Measurements from ENCODE around the gene KIAA0232.
"Not testable (repeated sequence)": the region's sequence is repeated elsewhere in the genome, so short reads cannot be mapped to it uniquely, and the experiment has no call there.

The KIAA0232 gene

DNA sequence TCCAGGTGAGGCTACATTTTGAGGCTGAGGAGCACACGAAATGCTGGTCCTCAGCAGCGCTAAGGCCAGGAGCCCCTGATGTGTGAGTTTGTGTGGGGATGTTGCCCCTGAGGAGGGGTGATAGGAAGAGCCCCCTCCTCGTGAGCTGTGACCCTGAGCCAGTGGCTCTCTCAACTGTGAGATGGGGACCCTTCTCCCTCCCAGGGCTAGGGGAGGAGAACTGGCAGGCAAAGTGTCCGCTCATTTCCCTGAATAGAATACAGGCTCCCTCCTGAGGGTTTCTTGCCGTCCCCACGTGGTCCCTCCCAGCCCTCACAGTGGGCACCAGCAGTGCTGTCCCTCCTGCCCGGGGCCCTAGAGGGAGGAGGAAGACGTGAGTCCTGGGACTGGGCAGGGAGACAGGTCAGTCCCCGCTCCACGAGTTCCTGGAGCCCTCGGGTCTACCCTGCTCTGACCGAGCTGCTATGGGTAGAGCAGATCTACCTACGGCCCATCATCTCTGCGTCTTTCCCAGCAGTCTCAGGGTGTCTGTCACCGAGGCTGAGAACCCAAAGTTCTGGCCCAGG is 106.1 kb downstream of the KIAA0232 start:
- DNase-seq, result no peak
- TF ChIP-seq GATA1 (IDR thresholded peaks at IDR 0.05; ENCODE audit: low read depth, low read length) (no peak), POLR2A (IDR thresholded peaks at IDR 0.05; ENCODE audit: low read length) (no peak)

DNA sequence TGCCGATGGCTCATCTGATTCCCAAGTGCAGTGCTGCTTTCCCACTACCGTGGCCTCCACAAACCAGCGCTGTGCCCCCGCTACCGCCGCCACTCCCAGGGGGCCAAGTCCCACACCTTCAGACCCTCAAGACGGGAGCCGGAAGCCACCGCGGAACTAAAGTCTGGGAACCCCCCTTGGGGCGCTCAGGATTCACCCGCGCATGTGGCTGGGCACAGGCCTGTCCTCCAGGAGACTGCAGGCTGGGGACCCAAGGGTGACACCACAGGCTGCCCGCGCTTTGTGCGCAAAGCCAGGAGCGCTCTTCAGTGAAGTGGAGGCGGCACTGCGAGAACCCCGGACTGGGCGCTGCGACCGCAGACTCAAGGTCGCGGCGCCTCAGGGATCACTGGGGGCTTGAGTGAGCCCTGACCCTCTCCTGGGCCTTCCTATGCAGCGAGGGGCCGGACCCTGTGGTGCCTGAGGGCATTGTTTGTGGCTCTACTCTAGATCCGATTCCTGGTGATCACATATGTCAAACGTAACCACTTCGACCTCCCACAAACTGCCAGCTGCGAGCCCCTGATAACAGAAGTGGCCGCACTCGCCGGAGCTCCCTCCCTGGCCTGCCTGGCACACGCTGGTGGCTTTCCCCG is 106.7 kb downstream of the KIAA0232 start:
- DNase-seq, result peak; percentile 47 to 82
- TF ChIP-seq POLR2A (IDR thresholded peaks at IDR 0.05; ENCODE audit: low read length) (no peak), GATA1 (IDR thresholded peaks at IDR 0.05; ENCODE audit: low read depth, low read length) (no peak)

DNA sequence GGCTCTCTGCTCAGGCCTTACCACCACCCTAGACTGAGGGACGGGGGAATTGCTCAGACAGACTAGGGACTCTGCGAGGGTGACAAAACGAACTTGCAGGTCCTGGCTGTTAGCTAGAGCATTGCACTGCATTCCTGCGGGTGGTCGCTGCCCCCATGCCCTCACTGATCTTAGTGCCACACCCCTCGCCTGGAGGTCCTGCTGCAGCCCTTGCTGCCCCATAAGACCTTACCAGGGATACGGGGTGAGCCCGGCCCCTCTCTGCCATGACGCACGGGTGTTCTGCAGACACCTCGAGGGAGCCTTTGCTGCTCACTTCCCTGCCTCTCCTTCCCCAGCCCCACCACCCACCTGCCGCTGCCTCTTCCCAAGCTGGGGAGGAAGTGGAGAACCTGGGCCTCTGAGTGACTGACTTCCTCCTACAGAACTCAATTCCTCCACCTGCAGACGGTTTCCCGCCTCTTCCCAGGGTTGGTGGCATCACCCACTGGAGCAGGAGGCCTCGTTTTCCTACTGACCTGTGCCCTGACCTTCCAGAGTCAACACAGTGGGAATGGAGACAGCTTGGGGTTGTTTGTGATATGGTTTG is 107.3 kb downstream of the KIAA0232 start:
- DNase-seq, result no peak
- no peak for TF ChIP-seq GATA1 (IDR thresholded peaks at IDR 0.05; ENCODE audit: low read depth, low read length)
- TF ChIP-seq POLR2A (IDR thresholded peaks at IDR 0.05; ENCODE audit: low read length), result peak; percentile 41

DNA sequence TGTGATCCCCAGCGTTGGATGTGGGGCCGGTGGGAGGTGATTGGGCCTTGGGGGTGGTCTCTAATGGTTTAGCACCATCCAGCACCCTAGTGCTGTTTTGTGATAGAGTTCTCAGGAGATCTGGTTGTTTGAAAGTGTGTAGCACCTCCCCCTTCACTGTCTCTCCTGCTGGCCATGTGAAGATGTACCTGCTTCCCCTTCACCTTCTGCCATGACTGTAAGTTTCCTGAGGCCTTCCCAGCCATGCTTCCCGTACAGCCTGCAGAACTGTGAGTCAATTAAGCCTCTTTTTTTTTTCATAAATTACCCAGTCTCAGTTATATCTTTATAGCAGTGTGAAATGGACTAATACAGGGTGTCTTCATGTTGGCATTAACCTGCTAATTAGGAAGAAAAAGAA is 107.8 kb downstream of the KIAA0232 start:
- DNase-seq, result peak in 1 of 2 experiments; percentile 28
- TF ChIP-seq GATA1 (IDR thresholded peaks at IDR 0.05; ENCODE audit: low read depth, low read length), result no peak
- no peak for TF ChIP-seq POLR2A (IDR thresholded peaks at IDR 0.05; ENCODE audit: low read length)

DNA sequence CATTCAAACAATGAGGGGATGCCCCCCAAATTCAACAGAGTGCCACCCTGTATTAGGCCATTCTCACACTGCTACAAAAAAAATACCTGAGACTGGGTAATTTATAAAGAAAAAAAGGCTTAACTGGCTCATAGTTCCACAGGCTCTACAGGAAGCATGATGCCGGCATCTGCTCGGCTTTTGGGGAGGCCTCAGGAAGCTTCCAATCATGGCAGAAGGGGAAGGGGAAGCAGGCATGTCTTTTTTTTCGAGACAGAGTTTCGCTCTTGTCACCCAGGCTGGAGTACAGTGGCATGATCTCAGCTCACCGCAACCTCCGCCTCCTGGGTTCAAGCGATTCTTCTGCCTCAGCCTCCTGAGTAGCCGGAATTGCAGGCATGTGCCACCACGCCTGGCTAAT is 108.4 kb downstream of the KIAA0232 start:
- not testable (repeated sequence) for DNase-seq

DNA sequence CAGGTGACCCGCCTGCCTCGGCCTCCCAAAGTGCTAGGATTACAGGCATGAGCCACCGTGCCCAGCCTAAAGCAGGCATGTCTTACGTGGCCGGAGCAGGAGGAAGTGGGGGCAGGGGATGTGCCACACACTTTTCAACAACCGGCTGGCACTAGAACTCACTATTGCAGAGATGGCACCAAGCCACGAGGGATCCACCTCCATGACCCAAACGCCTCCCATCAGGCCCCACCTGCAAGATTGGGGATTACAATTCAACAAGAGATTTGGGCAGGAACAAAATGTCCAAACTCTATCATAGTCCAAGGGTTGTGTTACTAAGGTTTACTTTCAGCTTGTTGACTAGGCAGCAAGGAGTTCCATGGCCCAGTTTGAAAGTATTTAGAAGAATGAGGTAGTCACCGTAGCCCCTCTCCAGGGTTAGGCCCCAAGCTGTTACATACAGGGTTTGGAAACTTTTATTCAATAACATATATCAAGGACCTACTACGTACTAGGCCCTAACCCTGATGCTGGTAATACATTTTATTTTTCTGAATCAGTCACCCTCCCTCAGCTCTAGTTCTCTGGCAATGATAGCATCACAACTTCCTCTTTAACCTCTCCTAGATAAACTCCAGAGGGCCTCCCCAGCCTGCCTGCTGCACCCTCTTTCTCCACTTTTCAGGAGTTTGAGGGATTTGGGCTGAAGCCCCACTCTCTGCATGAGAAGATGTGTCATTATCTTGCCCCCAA is 109.1 kb downstream of the KIAA0232 start:
- DNase-seq, result no peak
- TF ChIP-seq POLR2A (IDR thresholded peaks at IDR 0.05; ENCODE audit: low read length) (no peak), GATA1 (IDR thresholded peaks at IDR 0.05; ENCODE audit: low read depth, low read length) (no peak)

DNA sequence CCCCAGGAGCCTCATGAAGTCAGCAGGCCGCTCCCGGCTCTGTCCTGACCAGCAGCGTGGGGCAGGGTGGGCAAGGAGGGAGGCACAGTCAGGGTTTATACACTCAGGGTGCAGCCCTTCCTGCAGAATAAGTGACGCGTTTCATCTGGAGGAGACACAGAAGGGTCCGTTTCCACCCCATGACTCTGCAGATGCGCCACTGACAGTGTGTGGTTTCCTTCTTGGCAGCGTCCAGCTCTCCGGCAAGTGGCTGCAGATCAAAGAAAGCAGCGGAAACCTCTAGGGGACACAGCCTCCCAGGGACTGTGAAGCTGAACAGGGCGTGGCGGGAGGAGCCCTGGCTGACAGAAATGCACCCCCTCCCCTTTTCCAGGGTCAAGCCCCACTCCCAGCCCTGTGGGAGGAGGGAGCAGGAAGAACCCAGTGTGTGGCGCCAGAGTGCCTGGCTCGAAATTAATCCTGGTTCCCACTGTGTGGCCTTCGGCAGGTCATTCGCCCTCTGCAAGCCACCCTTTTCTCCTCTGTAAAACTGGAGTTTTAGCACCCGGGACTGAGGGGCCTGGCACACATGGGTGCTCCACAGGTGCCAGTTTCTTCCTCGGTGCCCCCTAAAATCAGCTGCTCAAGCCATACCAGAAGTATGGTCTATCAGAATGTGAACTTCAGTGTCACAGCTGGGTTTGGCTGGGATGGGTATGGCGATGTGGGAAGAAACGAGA is 109.8 kb downstream of the KIAA0232 start:
- DNase-seq, result peak; percentile 89

DNA sequence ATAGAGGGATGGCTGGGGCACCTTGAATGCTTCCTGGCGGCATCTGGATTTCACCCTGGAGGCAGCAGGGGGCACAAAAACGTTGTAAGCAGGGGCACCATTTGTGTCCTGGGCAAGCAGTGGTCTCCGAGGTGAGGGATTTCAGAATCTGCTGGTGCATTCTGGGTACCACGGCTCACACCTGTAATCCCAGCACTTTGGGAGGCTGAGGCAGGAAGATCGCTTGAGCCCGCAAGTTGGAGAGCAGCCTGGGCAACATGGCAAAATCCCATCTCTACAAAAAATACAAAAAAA is 110.3 kb downstream of the KIAA0232 start:
- no peak for DNase-seq
- TF ChIP-seq GATA1 (IDR thresholded peaks at IDR 0.05; ENCODE audit: low read depth, low read length) (no peak), POLR2A (IDR thresholded peaks at IDR 0.05; ENCODE audit: low read length) (no peak)

More for the DNA sequence above, 109.8 kb downstream of the KIAA0232 start:
- no peak for TF ChIP-seq GATA1 (IDR thresholded peaks at IDR 0.05; ENCODE audit: low read depth, low read length)
- TF ChIP-seq POLR2A (IDR thresholded peaks at IDR 0.05; ENCODE audit: low read length), result peak; percentile 66

DNA sequence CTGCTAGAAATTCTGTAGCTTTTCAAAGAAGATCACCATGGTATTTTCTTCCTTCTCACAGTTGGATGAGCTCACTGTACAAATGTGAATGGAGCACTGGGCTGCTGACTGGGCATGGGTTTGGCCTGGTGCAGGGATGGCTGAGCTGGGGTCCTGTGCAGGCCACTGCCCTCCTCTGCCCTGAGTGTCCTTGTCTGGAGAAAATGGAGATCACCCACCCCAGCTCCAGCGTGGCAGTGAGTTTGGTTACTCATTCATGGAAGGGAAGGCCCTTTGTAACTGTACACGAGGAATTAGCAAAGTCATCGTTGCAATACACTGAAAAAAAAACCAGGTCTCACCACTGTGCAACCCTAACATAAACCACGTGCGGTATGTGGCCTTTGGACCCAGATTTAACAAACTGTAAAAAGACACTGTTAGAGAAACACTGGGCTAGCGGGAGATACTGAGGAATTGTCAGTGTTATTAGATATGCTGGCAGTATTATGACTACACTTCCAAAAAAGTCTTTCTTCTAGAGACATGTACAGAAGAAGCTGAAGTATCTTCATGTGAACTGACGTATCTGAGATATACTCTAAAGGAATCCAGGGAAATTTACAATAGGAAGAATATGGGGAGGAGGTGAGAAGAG is 111.0 kb downstream of the KIAA0232 start:
- DNase-seq, result peak; percentile 59 to 77
- no peak for TF ChIP-seq POLR2A (IDR thresholded peaks at IDR 0.05; ENCODE audit: low read length)
- no peak for TF ChIP-seq GATA1 (IDR thresholded peaks at IDR 0.05; ENCODE audit: low read depth, low read length)

DNA sequence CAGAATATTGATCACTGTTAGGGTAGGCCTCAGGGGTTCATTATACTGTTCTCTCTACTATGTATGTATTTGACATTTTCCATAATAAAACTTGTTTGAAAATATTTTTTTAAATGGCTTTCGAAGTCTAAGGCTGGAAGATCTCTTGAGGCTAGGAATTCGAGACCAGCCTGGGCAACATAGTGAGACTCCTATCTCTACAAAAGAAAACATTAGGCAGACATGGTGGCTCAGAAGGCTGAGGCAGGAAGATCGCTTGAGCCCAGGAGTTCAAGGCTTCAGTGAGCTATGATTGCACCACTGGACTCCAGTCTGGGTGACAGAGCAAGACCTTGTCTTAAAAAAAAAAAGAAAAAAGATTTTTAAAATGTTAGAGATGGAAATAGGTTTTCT is 111.6 kb downstream of the KIAA0232 start:
- DNase-seq, result no peak
- TF ChIP-seq GATA1 (IDR thresholded peaks at IDR 0.05; ENCODE audit: low read depth, low read length), result no peak
- TF ChIP-seq POLR2A (IDR thresholded peaks at IDR 0.05; ENCODE audit: low read length), result no peak

DNA sequence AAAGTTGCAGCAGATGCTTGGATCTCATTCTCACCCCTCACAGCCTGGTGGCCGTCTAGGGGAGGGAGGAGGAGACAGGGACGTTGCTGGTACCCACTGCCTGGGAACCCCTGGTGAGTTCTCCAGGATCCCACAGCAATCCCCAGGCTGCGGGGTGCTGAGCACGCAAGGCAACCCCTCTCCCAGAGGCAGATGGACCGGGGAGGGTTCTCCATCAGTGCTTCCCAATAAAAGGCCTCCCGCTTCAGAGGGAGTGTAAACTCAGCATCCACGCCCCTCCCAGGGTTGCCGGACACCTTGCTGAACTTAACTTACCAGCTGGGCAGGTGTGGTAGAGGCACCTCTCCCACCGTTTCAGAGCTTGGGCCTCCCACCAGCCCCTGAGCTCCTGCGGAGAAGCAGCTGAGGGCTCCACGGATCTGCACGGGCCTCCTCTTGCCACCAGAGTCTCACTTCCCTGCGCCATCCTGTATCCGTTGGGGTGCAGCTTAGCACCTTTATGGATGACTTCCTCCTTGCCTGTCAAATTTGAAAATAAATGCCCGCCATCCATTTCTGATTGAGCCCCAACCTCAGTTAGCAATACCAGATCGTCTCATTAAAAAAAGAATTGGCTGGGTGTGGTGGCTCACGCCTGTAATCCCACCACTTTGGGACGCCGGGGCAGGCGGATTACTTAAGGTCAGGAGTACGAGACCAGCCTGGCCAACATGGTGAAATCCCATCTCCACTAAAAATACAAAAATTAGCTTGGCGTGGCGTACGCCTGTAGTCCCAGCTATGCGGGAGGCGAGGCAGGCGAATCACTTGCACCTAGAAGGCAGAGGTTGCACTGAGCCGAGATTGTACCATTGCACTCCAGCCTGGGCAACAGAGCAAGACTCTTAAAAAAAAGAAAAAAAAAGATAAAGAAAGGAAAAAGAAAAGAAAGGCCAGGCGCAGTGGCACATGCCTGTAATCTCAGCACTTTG is 112.3 kb downstream of the KIAA0232 start:
- DNase-seq, result no peak
- no peak for TF ChIP-seq GATA1 (IDR thresholded peaks at IDR 0.05; ENCODE audit: low read depth, low read length)

DNA sequence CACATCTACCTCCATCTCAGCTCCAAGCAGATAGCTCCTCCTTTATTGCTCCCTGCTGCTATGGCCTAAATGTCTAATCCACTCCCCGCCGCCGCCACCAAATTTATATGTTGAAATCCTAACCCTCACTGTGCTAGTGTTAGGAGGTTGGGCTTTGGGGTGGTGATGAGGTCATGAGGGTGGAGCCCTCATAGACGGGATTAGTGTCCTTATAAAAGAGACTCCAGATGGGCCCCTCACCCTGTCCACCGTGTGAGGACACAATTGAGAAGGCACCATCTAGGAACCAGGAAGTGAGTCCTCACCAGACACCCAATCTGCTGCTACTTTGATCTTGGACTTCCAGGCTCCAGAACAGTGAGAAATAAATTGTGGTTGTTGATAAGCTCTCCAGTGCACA is 113.5 kb downstream of the KIAA0232 start:
- no peak for DNase-seq
- TF ChIP-seq GATA1 (IDR thresholded peaks at IDR 0.05; ENCODE audit: low read depth, low read length) (no peak), POLR2A (IDR thresholded peaks at IDR 0.05; ENCODE audit: low read length) (no peak)

DNA sequence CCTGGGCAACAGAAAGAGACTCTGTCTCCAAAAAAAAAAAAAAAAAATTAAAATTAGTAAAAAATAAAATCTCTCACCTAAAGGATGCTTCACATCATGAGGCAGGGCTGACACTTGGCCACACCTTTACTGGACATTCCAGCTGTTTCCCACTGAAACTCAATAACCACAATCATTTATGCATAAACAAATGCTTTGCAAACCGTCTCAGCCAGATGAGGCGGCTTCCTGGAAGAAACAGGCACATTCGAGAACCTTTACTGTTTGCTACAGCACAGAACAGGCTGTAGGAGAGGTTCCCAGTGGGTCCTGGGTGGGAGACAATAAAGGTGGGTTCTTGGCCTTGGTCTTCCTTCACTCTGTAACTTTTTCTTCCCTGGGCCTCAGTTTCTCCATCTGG is 116.2 kb downstream of the KIAA0232 start:
- DNase-seq, result no peak
- TF ChIP-seq POLR2A (IDR thresholded peaks at IDR 0.05; ENCODE audit: low read length) (no peak), GATA1 (IDR thresholded peaks at IDR 0.05; ENCODE audit: low read depth, low read length) (no peak)
